Aorta (tissue), 5 donors: ENCODE measurements around the gene PALLD. TPM values are rescaled to one million over a fixed set of nuclear protein-coding genes. Genes with fewer than 3 reads are reported as not detected.

Experiments
- ATAC-seq: fragments of 200-7000 bp; cut with Tn5 transposase; one replicate; pipeline ENCODE4 v1.9.1; 2022; ENCODE audit warnings: moderate library complexity; ENCODE audit not compliant: low FRiP score
- DNase-seq, 2 donors: peaks; one replicate each; pipeline ENCODE4 v3.0.0-alpha.2; 2020
- H3K27ac ChIP-seq, 2 donors: one replicate each; pipeline ENCODE4 v1.5.1; 2013; ENCODE audit warnings: low read length in 2 of 2, mild to moderate bottlenecking in 2 of 2, moderate library complexity in 2 of 2, control low read depth in 1 of 2, inconsistent platforms in 1 of 2, low read depth in 1 of 2
- H3K27me3 ChIP-seq, 2 donors: one replicate each; pipeline ENCODE4 v1.6.1; 2013; ENCODE audit warnings: control low read depth in 1 of 2, low read length in 1 of 2, mild to moderate bottlenecking in 1 of 2, moderate library complexity in 1 of 2; ENCODE audit not compliant: insufficient read depth in 2 of 2, control insufficient read depth in 1 of 2
- H3K36me3 ChIP-seq, 2 donors: one replicate each; pipeline ENCODE4 v1.6.1; 2013; ENCODE audit warnings: control low read depth in 1 of 2, low read length in 1 of 2, mild to moderate bottlenecking in 1 of 2; ENCODE audit not compliant: insufficient read depth in 2 of 2, control insufficient read depth in 1 of 2
- H3K4me1 ChIP-seq, 2 donors: one replicate each; pipeline ENCODE4 v1.6.1; 2013; ENCODE audit warnings: low read length in 2 of 2, control low read depth in 1 of 2, mild to moderate bottlenecking in 1 of 2, moderate library complexity in 1 of 2; ENCODE audit not compliant: insufficient read depth in 2 of 2, control insufficient read depth in 1 of 2
- H3K4me3 ChIP-seq, 2 donors: one replicate each; pipeline ENCODE4 v1.5.1; 2013; ENCODE audit warnings: low read length in 2 of 2, control low read depth in 1 of 2, mild to moderate bottlenecking in 1 of 2
- H3K9me3 ChIP-seq: one replicate; pipeline ENCODE4 v1.6.1; 2013; ENCODE audit warnings: mild to moderate bottlenecking, low read length; ENCODE audit not compliant: control insufficient read depth
- WGBS, 2 donors: extraction: QIAGEN DNeasy Blood & Tissue Kit; methylation state at CpG; one replicate each; pipeline ENCODE4 v1.1.7; 2013; 5-methylcytosine and 5-hydroxymethylcytosine counted together
- intact Hi-C, 2 donors: fragments of 100-400 bp; cut with DNase I; formaldehyde crosslinking; loops; one replicate each; pipeline versions ENCODE4 v1.14.2 to v1.15.0; 2022
- polyA plus RNA-seq, 2 donors: library from polyadenylated mRNA; stranded (reverse); fragments of 200-250 nt; gene quantifications; one replicate each; pipeline ENCODE4 v1.2.3, GENCODE V29; 2013
- total RNA-seq, 2 donors: library from RNA; stranded (reverse); fragmentation: NEBNext Ultra II Directional; extraction: Animal tissue kit (Norgen Biotek cat#: 25700); gene quantifications; one replicate each; pipeline ENCODE4 v1.2.1, GENCODE V29; 2021
- donor health status: healthy with polysubstance abuse.
- donor health status: Bipolar disorder and iron deficiency.
- donor health status: DM: no; HTN: no; CAD: no.
- donor health status: DM: no; HTN: no; CAD: no.
- donor health status: DM: yes; HTN: yes; CAD: no.

Gene PALLD
- total and polyA plus RNA-seq, 4 donors = 253 to 626 (median 464) TPM

- ATAC-seq (no peak), DNase-seq (no peak)
- Histone ChIP-seq H3K27me3 (no peaks in the 10 kb centered on the region), H3K4me3 (peak overlapping the region; percentile 69 to 99), H3K4me1 (peaks cover 1 to 2% of the 10 kb centered on the region in 2 donors), H3K27ac (peak overlapping the region in 1 of 2 donors; percentile 46), H3K9me3 (no peaks in the 10 kb centered on the region), H3K36me3 (no peaks in the 10 kb centered on the region)
- WGBS, 2 donors = 68 to 73% methylated on average over 12 of the region's 12 CpGs
- intact Hi-C loops = loop anchor here (2.0 to 10.0 kb wide), 5 partner anchors 43 to 202 kb away; no protein-coding TSS in a partner anchor
Measured at GRCh38 chr4:168630445-168631187, 133.8 kb downstream of the PALLD start.

- H3K36me3 ChIP-seq = no peaks in the 10 kb centered on the region
- H3K9me3 ChIP-seq = no peaks in the 10 kb centered on the region
- 0% methylated on average over 51 to 55 of the region's 55 CpGs for WGBS, 2 donors
- peak overlapping the region; percentile 69 to 99 for H3K4me3 ChIP-seq
- peak; percentile 89 for ATAC-seq
- DNase-seq = peak; percentile 76 to 90
- intact Hi-C loops = loop anchor here (2.0 to 10.0 kb wide), 5 partner anchors 44 to 201 kb away; no protein-coding TSS in a partner anchor
- H3K27ac ChIP-seq = peak overlapping the region; percentile 46 to 79
- no peaks in the 10 kb centered on the region for H3K27me3 ChIP-seq
- peaks cover 1 to 7% of the 10 kb centered on the region in 2 donors for H3K4me1 ChIP-seq
Measured at GRCh38 chr4:168631241-168632162, 134.7 kb downstream of the PALLD start.

GRCh38 chr4:168632301-168632725 is 135.5 kb downstream of the PALLD start:
- no peaks in the 10 kb centered on the region for H3K36me3 ChIP-seq
- intact Hi-C loops = loop anchor here (5.0 to 10.0 kb wide), 4 partner anchors 45 to 200 kb away; no protein-coding TSS in a partner anchor
- ATAC-seq (no peak), DNase-seq (no peak)
- H3K27me3 ChIP-seq = no peaks in the 10 kb centered on the region
- peak overlapping the region; percentile 33 to 47 for H3K27ac ChIP-seq
- H3K4me1 ChIP-seq = peaks cover 1 to 11% of the 10 kb centered on the region in 2 donors
- 1 to 2% methylated on average over 6 of the region's 6 CpGs for WGBS, 2 donors
- H3K4me3 ChIP-seq = peak overlapping the region; percentile 69 to 99
- H3K9me3 ChIP-seq = no peaks in the 10 kb centered on the region

GRCh38 chr4:168633064-168633463 is 136.2 kb downstream of the PALLD start:
- Histone ChIP-seq H3K9me3 (no peaks in the 10 kb centered on the region), H3K4me3 (peak overlapping the region; percentile 38 to 69), H3K4me1 (peaks cover 1 to 13% of the 10 kb centered on the region in 2 donors), H3K27me3 (no peaks in the 10 kb centered on the region), H3K27ac (peak overlapping the region in 1 of 2 donors; percentile 22), H3K36me3 (no peaks in the 10 kb centered on the region)
- WGBS, 2 donors = 3 to 7% methylated on average over 4 of the region's 4 CpGs
- intact Hi-C loops = loop anchor here (5.0 to 10.0 kb wide), 4 partner anchors 46 to 199 kb away; no protein-coding TSS in a partner anchor
- ATAC-seq (no peak), DNase-seq (no peak)

GRCh38 chr4:168633496-168633895 is 136.6 kb downstream of the PALLD start:
- DNase-seq (no peak), ATAC-seq (no peak)
- intact Hi-C loops = loop anchor here (5.0 to 10.0 kb wide), 4 partner anchors 46 to 199 kb away; no protein-coding TSS in a partner anchor
- H3K27ac ChIP-seq = peak overlapping the region in 1 of 2 donors; percentile 1
- H3K4me3 ChIP-seq = peak overlapping the region in 1 of 2 donors; percentile 19
- no peaks in the 10 kb centered on the region for H3K9me3 ChIP-seq
- H3K27me3 ChIP-seq = no peaks in the 10 kb centered on the region
- no peaks in the 10 kb centered on the region for H3K36me3 ChIP-seq
- 0 to 3% methylated on average over 1 of the region's 1 CpG for WGBS, 2 donors
- H3K4me1 ChIP-seq = peaks cover 1 to 13% of the 10 kb centered on the region in 2 donors

- 4 to 5% methylated on average over 11 of the region's 11 CpGs for WGBS, 2 donors
- H3K27ac ChIP-seq = peak overlapping the region; percentile 52 to 80
- intact Hi-C loops = loop anchor here (5.0 to 10.0 kb wide), 4 partner anchors 47 to 198 kb away; no protein-coding TSS in a partner anchor
- no peaks in the 10 kb centered on the region for H3K9me3 ChIP-seq
- peaks cover 1 to 13% of the 10 kb centered on the region in 2 donors for H3K4me1 ChIP-seq
- peak; percentile 12 for ATAC-seq
- peaks cover 0 to 2% of the 10 kb centered on the region in 2 donors for H3K27me3 ChIP-seq
- no peaks in the 10 kb centered on the region for H3K36me3 ChIP-seq
- no peak overlapping the region for H3K4me3 ChIP-seq
- DNase-seq = no peak
Measured at GRCh38 chr4:168634276-168634802, 137.5 kb downstream of the PALLD start.

GRCh38 chr4:168636040-168636439 is 139.2 kb downstream of the PALLD start:
- no peaks in the 10 kb centered on the region for H3K9me3 ChIP-seq
- H3K4me3 ChIP-seq = no peak overlapping the region
- no peaks in the 10 kb centered on the region for H3K36me3 ChIP-seq
- DNase-seq = no peak
- H3K27me3 ChIP-seq = peaks cover 0 to 2% of the 10 kb centered on the region in 2 donors
- no peak for ATAC-seq
- 39 to 45% methylated on average over 5 of the region's 5 CpGs for WGBS, 2 donors
- peak overlapping the region; percentile 61 to 82 for H3K27ac ChIP-seq
- intact Hi-C loops = loop anchor here (10.0 kb wide), 2 partner anchors 59 to 179 kb away; no protein-coding TSS in a partner anchor
- peaks cover 1 to 11% of the 10 kb centered on the region in 2 donors for H3K4me1 ChIP-seq
